Ishikawa (cell line): Measurements from ENCODE around the gene RUFY3.

Source experiments
- CEBPB ChIP-seq: IDR thresholded peaks from 2 replicates; pipeline ENCODE4 v1.6.1; 2012
- EGR1 ChIP-seq: IDR thresholded peaks from 2 replicates; pipeline ENCODE4 v1.6.1; 2012
- TAF1 ChIP-seq: IDR thresholded peaks from 2 replicates; pipeline ENCODE4 v1.6.1; 2012; ENCODE audit warnings: low read depth, mild to moderate bottlenecking
- TEAD4 ChIP-seq: IDR thresholded peaks from 2 replicates; pipeline ENCODE4 v1.6.1; 2012
- YY1 ChIP-seq: IDR thresholded peaks from 2 replicates; pipeline ENCODE4 v1.6.1; 2012; ENCODE audit warnings: low read depth
- ZBTB7A ChIP-seq: IDR thresholded peaks from 2 replicates; pipeline ENCODE4 v1.6.1; 2012; ENCODE audit warnings: low read depth
- TF ChIP-seq, protein P1 (sequence below): IDR thresholded peaks from 2 replicates; pipeline ENCODE4 v1.6.1; 2012

GRCh38 chr4:70849291-70849690 lies 127.5 kb downstream of the RUFY3 start:
- TF ChIP-seq ZBTB7A (no peak), TAF1 (no peak), EGR1 (no peak), TEAD4 (no peak), CEBPB (no peak), YY1 (no peak)
- TF ChIP-seq, protein P1, sequence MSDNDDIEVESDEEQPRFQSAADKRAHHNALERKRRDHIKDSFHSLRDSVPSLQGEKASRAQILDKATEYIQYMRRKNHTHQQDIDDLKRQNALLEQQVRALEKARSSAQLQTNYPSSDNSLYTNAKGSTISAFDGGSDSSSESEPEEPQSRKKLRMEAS = no peak
